IMR-90 (cell line): Measurements from ENCODE around the gene RASL11A. TPM values are rescaled to one million over a fixed set of nuclear protein-coding genes. Genes with fewer than 3 reads are reported as not detected.

ENCODE experiments used
- ATAC-seq: fragments of 200-7000 bp; cut with Tn5 transposase; 2 replicates; pipeline ENCODE4 v1.9.1; 2020; ENCODE audit warnings: low read depth, mild to moderate bottlenecking, moderate library complexity
- BruUV-seq: library from RNA; stranded (reverse); fragments of 400-500 nt; replicated peaks from 2 replicates; lab custom pipeline; 2021; lab: Mats Ljungman, UMichigan
- CTCF ChIA-PET: fragments of 300-600 bp; formaldehyde crosslinking; extraction: SDS; loops from one replicate; lab custom pipeline; 2021; ENCODE audit warnings: antibody characterized with exemption; lab: Yijun Ruan, JAX
- POLR2A ChIA-PET: fragments of 300-600 bp; sonication (Branson Sonifier 250); formaldehyde crosslinking; loops from one replicate; lab custom pipeline; 2022; ENCODE audit warnings: antibody characterized with exemption; ENCODE audit not compliant: unreplicated experiment; lab: Charles Lee
- DNase-seq: peaks from one replicate; pipeline ENCODE4 v3.0.0; 2013
- H2AFZ ChIP-seq: replicated peaks from 2 replicates; pipeline ENCODE3; 2013; ENCODE audit warnings: low read length, mild to moderate bottlenecking; ENCODE audit not compliant: poor library complexity
- H2AK5ac ChIP-seq: 2 replicates; pipeline ENCODE4 v1.6.1; 2013; ENCODE audit warnings: low read depth, low read length, inconsistent platforms
- H2AK9ac ChIP-seq: replicated peaks from 2 replicates; pipeline ENCODE3; 2013; ENCODE audit warnings: mild to moderate bottlenecking, low read depth, low read length, moderate library complexity; ENCODE audit not compliant: poor library complexity
- H2BK120ac ChIP-seq: 2 replicates; pipeline ENCODE4 v1.6.1; 2013; ENCODE audit warnings: low read depth, low read length, inconsistent platforms
- H2BK15ac ChIP-seq: 3 replicates; pipeline ENCODE4 v1.6.1; 2013; ENCODE audit warnings: low read depth, low read length, inconsistent platforms
- H2BK20ac ChIP-seq: 2 replicates; pipeline ENCODE4 v1.6.1; 2013; ENCODE audit warnings: low read depth, mild to moderate bottlenecking, inconsistent platforms, low read length, moderate library complexity
- H2BK5ac ChIP-seq: 2 replicates; pipeline ENCODE4 v1.6.1; 2013; ENCODE audit warnings: mild to moderate bottlenecking, low read depth, low read length, inconsistent platforms; ENCODE audit not compliant: poor library complexity, severe bottlenecking
- H3K14ac ChIP-seq: replicated peaks from 2 replicates; pipeline ENCODE4 v1.6.1; 2013; ENCODE audit warnings: low read depth, low read length, inconsistent platforms
- H3K18ac ChIP-seq: 2 replicates; pipeline ENCODE4 v1.6.1; 2013; ENCODE audit warnings: low read depth, low read length, control low read depth
- H3K23ac ChIP-seq: 2 replicates; pipeline ENCODE4 v1.6.1; 2013; ENCODE audit warnings: low read depth, low read length, inconsistent platforms
- H3K27ac ChIP-seq: 2 replicates; pipeline ENCODE4 v1.5.1; 2013; ENCODE audit warnings: mild to moderate bottlenecking, control low read depth, low read length; ENCODE audit not compliant: insufficient read depth
- H3K27me3 ChIP-seq: 2 replicates; pipeline ENCODE4 v1.6.1; 2013; ENCODE audit warnings: low read length; ENCODE audit not compliant: control insufficient read depth, insufficient read depth
- H3K36me3 ChIP-seq: 2 replicates; pipeline ENCODE4 v1.6.1; 2013; ENCODE audit warnings: low read length, mixed read lengths; ENCODE audit not compliant: control insufficient read depth, insufficient read depth
- H3K4ac ChIP-seq: 2 replicates; pipeline ENCODE4 v1.6.1; 2013; ENCODE audit warnings: low read depth, low read length, inconsistent platforms
- H3K4me1 ChIP-seq: 2 replicates; pipeline ENCODE4 v1.6.1; 2013; ENCODE audit warnings: low read length, mixed read lengths; ENCODE audit not compliant: control insufficient read depth, insufficient read depth
- H3K4me2 ChIP-seq: 2 replicates; pipeline ENCODE4 v1.6.1; 2013; ENCODE audit warnings: low read depth, mild to moderate bottlenecking, control low read depth, low read length, moderate library complexity
- H3K4me3 ChIP-seq: 2 replicates; pipeline ENCODE4 v1.5.1; 2013; ENCODE audit warnings: low read depth, mild to moderate bottlenecking, control low read depth, low read length, moderate library complexity; ENCODE audit not compliant: insufficient read depth
- H3K56ac ChIP-seq: 2 replicates; pipeline ENCODE4 v1.6.1; 2013; ENCODE audit warnings: low read length, inconsistent platforms; ENCODE audit not compliant: insufficient read depth; ENCODE audit errors: extremely low read depth
- H3K79me1 ChIP-seq, 2 experiments: 2 replicates each; pipeline ENCODE4 v1.6.1; 2013; ENCODE audit warnings: low read length in 2 of 2, inconsistent platforms in 1 of 2, low read depth in 1 of 2
- H3K9ac ChIP-seq: 2 replicates; pipeline ENCODE4 v1.6.1; 2013; ENCODE audit warnings: low read depth, low read length, control low read depth
- H3K9me1 ChIP-seq: 2 replicates; pipeline ENCODE4 v1.6.1; 2013; ENCODE audit warnings: low read length, inconsistent platforms; ENCODE audit not compliant: insufficient read depth
- H3K9me3 ChIP-seq: 2 replicates; pipeline ENCODE4 v1.6.1; 2013; ENCODE audit warnings: low read length; ENCODE audit not compliant: control insufficient read depth, insufficient read depth
- H4K20me1 ChIP-seq: 2 replicates; pipeline ENCODE4 v1.6.1; 2013; ENCODE audit warnings: low read length, inconsistent platforms; ENCODE audit not compliant: insufficient read depth
- H4K5ac ChIP-seq: 2 replicates; pipeline ENCODE4 v1.6.1; 2013; ENCODE audit warnings: mild to moderate bottlenecking, low read depth, low read length, control low read depth
- H4K8ac ChIP-seq, 2 experiments: 2 replicates each; pipeline ENCODE4 v1.6.1; 2013; ENCODE audit warnings: low read depth in 2 of 2, low read length in 2 of 2, control low read depth in 1 of 2, inconsistent platforms in 1 of 2
- H4K91ac ChIP-seq: 2 replicates; pipeline ENCODE4 v1.6.1; 2013; ENCODE audit warnings: low read depth, low read length, inconsistent platforms; ENCODE audit not compliant: insufficient read depth
- MXI1 ChIP-seq: IDR thresholded peaks from 2 replicates; pipeline ENCODE4 v1.6.1; 2012; ENCODE audit warnings: low read depth, mild to moderate bottlenecking, low read length, moderate library complexity, borderline replicate concordance
- RAD21 ChIP-seq: IDR thresholded peaks from 2 replicates; pipeline ENCODE4 v1.6.1; 2012; ENCODE audit warnings: low read length, improper control_type of control experiment
- SMC3 ChIP-seq: fragments of 150-350 bp; IDR thresholded peaks from 2 replicates; pipeline ENCODE4 v1.6.1; 2016; ENCODE audit warnings: low read depth, mild to moderate bottlenecking, antibody characterized with exemption, low read length, moderate library complexity
- WGBS, 2 experiments: methylation state at CpG; one replicate each; pipeline versions ENCODE4 v1.1.5 to v1.1.7; 2013; ENCODE audit warnings: missing lambda C conversion rate in 2 of 2; ENCODE audit not compliant: insufficient read length in 1 of 2; ENCODE audit errors: extremely low coverage in 2 of 2; 5-methylcytosine and 5-hydroxymethylcytosine counted together
- dilution Hi-C: fragments of 300-500 bp; cut with HindIII; formaldehyde crosslinking; loops from one replicate; pipeline ENCODE4 v1.14.3; 2018; ENCODE audit warnings: low sequenced_read_pairs; ENCODE audit not compliant: unreplicated experiment
- in situ Hi-C: fragments of 300-500 bp; cut with MboI; formaldehyde crosslinking; loops from 3 replicates; pipeline ENCODE4 v1.14.3; 2019; ENCODE audit warnings: low sequenced_read_pairs, inconsistent platforms, mixed read lengths
- intact Hi-C: fragments of 100-400 bp; cut with micrococcal nuclease; formaldehyde crosslinking; loops from 2 replicates; pipeline ENCODE4 v1.10.0; 2022
- polyA plus RNA-seq, 3 experiments: library from polyadenylated mRNA; depleted of rRNA; stranded (reverse); fragments of >200 nt; gene quantifications; 2 replicates each; pipeline ENCODE4 v1.2.3, GENCODE V29; 2012; ENCODE audit warnings: low replicate concordance in 1 of 3
- total RNA-seq: library from RNA; depleted of rRNA; stranded (reverse); fragments of >200 nt; gene quantifications from 2 replicates; pipeline ENCODE4 v1.2.3, GENCODE V29; 2012
- TF ChIP-seq, protein P1 (sequence below): conservative IDR thresholded peaks from 2 replicates; pipeline ENCODE4 v1.5.1; 2012; ENCODE audit warnings: mild to moderate bottlenecking, low read depth, low read length, improper control_type of control experiment
- TF ChIP-seq, protein P2 (sequence below): fragments of 150-350 bp; IDR thresholded peaks from 2 replicates; pipeline ENCODE4 v1.6.1; 2017; ENCODE audit warnings: mild to moderate bottlenecking, antibody characterized with exemption, low read length, low read depth

Gene RASL11A
- total and polyA plus RNA-seq, 2 of the 4 experiments (the other 2 are of a cell fraction): 10.4 to 18.5 TPM

DNA sequence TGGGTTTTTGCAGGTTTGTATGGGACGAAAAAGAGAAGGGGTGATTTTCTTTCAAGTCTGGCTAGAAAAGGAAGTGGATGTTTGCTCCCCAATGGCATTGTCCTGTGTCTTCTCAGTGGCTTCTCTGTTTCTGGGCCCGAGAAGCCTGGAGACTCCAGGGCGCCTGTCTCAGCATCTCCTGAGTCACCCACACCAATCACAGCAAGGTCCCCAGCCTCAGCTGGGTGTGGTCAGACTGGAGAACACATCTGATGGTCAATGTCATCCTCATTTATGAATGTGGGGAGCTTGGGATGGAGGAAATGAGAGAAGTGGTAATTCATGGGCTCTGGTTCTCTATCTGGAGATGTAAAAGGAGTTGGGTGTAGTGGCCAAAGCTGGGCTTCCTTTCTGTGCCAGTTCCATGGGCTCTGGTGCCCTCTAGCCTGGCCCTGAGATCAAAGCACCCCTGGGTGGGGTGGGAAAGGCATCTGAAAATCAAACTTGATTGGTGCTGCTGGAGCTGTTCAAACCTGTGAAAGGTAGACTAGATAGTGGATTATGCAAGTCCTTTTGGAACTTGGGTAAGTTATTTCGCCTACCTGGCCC lies 13.4 kb downstream of the RASL11A start:
- peak overlapping the region; percentile 66 for H2AK9ac ChIP-seq
- no peak overlapping the region for H2BK120ac ChIP-seq
- DNase-seq: no peak
- H3K4me2 ChIP-seq: no peak overlapping the region
- H2BK5ac ChIP-seq: no peak overlapping the region
- no peak overlapping the region for H3K4me3 ChIP-seq
- H4K8ac ChIP-seq: no peak overlapping the region
- H2AFZ ChIP-seq: no peak overlapping the region
- no peak overlapping the region for H2BK15ac ChIP-seq
- intact Hi-C loops (loop anchor here (1.0 kb wide), 1 partner anchor 299 kb away; no protein-coding TSS in a partner anchor), in situ Hi-C loops (no loop called here), dilution Hi-C loops (no loop called here)
- no peaks in the 10 kb centered on the region; the same call in 1 of the 2 replicates for H3K4me1 ChIP-seq
- no peaks in the 10 kb centered on the region for H4K20me1 ChIP-seq
- no peak overlapping the region for H3K27ac ChIP-seq
- no peak overlapping the region for H4K5ac ChIP-seq
- peaks cover 8% of the 10 kb centered on the region for H3K27me3 ChIP-seq
- no peak overlapping the region for H4K91ac ChIP-seq
- peak; percentile 48; the same call in 1 of the 2 replicates for ATAC-seq
- peaks cover 4% of the 10 kb centered on the region for H3K9me1 ChIP-seq
- H3K9me3 ChIP-seq: peaks cover 2% of the 10 kb centered on the region
- H3K36me3 ChIP-seq: no peaks in the 10 kb centered on the region
- BruUV-seq: no TSS peak
- H3K4ac ChIP-seq: 0 out of 2 replicates have a peak overlapping the region, but pooled peaks have one; percentile 27
- no peak overlapping the region for H3K9ac ChIP-seq
- H3K56ac ChIP-seq: no peak overlapping the region
- 100% methylated on average over 1 of the region's 4 CpGs; no CpG with 5 or more reads in 1 of the 2 experiments for WGBS, 2 experiments
- CTCF ChIA-PET: interaction anchor here (0.6 to 1.9 kb wide), 8 partner anchors 14 to 946 kb away, joined by 3 to 8 read pairs (median 4); partner anchors contain the start of gene RASL11A
- no peak overlapping the region for H2BK20ac ChIP-seq
- POLR2A ChIA-PET: interaction anchor here (0.5 kb wide), 1 partner anchor 15 kb away, joined by 4 read pairs; no protein-coding TSS in a partner anchor
- TF ChIP-seq MXI1 (no peak), RAD21 (peak; percentile 61), SMC3 (peak; percentile 43)
- TF ChIP-seq, protein P1, sequence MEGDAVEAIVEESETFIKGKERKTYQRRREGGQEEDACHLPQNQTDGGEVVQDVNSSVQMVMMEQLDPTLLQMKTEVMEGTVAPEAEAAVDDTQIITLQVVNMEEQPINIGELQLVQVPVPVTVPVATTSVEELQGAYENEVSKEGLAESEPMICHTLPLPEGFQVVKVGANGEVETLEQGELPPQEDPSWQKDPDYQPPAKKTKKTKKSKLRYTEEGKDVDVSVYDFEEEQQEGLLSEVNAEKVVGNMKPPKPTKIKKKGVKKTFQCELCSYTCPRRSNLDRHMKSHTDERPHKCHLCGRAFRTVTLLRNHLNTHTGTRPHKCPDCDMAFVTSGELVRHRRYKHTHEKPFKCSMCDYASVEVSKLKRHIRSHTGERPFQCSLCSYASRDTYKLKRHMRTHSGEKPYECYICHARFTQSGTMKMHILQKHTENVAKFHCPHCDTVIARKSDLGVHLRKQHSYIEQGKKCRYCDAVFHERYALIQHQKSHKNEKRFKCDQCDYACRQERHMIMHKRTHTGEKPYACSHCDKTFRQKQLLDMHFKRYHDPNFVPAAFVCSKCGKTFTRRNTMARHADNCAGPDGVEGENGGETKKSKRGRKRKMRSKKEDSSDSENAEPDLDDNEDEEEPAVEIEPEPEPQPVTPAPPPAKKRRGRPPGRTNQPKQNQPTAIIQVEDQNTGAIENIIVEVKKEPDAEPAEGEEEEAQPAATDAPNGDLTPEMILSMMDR: peak; percentile 50
- TF ChIP-seq, protein P2, sequence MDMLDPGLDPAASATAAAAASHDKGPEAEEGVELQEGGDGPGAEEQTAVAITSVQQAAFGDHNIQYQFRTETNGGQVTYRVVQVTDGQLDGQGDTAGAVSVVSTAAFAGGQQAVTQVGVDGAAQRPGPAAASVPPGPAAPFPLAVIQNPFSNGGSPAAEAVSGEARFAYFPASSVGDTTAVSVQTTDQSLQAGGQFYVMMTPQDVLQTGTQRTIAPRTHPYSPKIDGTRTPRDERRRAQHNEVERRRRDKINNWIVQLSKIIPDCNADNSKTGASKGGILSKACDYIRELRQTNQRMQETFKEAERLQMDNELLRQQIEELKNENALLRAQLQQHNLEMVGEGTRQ: no peak
- no peak overlapping the region for H3K23ac ChIP-seq
- H3K79me1 ChIP-seq: no peaks in the 10 kb centered on the region
- no peak overlapping the region for H2AK5ac ChIP-seq
- no peak overlapping the region for H3K14ac ChIP-seq
- no peak overlapping the region for H3K18ac ChIP-seq
